Hindlimb muscle (tissue), 1 donor: ENCODE data around the gene TTLL7. TPM values are rescaled to one million over a fixed set of nuclear protein-coding genes. Genes with fewer than 3 reads are reported as not detected.

Experiments used
- DNase-seq: peaks from one replicate; pipeline ENCODE4 v3.0.0-alpha.2; 2013
- polyA plus RNA-seq: library from polyadenylated mRNA; unstranded; fragments of 120-200 nt; gene quantifications from one replicate; pipeline ENCODE4 v1.2.1, GENCODE V29; 2013; ENCODE audit not compliant: insufficient read length

TTLL7 gene, protein sequence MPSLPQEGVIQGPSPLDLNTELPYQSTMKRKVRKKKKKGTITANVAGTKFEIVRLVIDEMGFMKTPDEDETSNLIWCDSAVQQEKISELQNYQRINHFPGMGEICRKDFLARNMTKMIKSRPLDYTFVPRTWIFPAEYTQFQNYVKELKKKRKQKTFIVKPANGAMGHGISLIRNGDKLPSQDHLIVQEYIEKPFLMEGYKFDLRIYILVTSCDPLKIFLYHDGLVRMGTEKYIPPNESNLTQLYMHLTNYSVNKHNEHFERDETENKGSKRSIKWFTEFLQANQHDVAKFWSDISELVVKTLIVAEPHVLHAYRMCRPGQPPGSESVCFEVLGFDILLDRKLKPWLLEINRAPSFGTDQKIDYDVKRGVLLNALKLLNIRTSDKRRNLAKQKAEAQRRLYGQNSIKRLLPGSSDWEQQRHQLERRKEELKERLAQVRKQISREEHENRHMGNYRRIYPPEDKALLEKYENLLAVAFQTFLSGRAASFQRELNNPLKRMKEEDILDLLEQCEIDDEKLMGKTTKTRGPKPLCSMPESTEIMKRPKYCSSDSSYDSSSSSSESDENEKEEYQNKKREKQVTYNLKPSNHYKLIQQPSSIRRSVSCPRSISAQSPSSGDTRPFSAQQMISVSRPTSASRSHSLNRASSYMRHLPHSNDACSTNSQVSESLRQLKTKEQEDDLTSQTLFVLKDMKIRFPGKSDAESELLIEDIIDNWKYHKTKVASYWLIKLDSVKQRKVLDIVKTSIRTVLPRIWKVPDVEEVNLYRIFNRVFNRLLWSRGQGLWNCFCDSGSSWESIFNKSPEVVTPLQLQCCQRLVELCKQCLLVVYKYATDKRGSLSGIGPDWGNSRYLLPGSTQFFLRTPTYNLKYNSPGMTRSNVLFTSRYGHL
- 26.6 TPM for polyA plus RNA-seq

DNA sequence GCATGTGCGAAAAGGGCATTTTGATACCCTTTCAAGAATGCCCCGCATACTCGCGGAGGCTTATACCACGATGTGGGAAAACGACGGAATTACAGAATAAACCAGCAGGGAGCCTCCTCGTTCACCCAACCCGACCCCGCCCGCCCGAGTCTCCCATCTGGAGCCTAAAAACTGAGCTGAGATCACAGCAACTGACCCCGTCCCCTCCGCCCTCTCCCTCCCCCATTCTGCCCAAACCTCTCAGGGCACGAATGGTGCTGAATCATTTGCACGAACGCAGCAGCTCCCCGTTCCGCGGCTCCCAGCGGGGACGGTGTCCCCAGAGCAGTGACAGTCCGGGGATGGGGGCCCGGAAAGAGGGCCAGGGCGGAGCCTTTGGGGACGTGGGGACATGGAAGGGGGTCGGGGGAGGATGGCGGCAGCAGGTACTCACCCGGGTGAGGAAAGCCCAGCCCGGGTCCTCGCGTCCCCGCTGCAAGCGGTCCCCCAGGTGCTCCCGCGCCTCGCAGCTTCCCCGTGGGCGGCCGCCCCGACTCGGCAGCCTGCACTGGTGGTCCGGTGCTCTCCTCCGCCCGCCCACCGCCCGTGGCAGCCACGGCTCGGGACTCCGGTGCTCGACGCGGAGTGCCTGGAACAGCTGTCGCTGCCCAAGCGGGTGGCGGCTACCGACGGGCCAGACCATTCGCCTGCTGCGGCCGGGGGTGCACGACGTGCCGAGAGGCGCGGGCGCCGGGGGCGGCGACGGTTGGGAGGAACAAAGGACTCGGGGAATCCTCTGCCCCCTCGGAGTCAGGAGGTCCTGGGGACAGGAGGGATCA is at the start of gene TTLL7:
TTLL7 (minus strand) TSS at position 635 of the 818 bp plus-strand sequence. CDS start 46,921 bp downstream, outside the sequence.
- peak; percentile 80 for DNase-seq

DNA sequence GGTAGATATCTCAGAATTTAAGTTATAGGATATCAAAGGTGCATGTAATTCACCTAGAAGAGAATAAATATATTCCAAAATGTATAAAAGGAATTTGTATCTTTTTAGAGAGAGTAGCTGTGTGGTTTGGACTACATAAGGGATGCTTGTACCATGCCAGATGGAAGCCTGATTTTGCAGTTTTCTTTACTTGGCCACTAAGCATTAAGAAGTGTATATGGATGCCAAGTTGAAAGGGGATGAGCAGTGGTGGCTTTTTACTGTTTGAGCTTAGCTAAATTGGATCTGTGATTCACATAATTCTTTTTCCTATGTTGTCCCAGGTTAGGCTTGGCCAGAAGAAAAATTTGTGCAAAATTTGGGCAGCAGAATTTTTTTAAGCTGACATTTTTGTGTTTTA is 43.5 kb upstream of the TTLL7 start:
- no peak for DNase-seq

- no peak for DNase-seq
These were observed 39.1 kb upstream of the TTLL7 start for GRCh38 chr1:84037758-84038611.

DNA sequence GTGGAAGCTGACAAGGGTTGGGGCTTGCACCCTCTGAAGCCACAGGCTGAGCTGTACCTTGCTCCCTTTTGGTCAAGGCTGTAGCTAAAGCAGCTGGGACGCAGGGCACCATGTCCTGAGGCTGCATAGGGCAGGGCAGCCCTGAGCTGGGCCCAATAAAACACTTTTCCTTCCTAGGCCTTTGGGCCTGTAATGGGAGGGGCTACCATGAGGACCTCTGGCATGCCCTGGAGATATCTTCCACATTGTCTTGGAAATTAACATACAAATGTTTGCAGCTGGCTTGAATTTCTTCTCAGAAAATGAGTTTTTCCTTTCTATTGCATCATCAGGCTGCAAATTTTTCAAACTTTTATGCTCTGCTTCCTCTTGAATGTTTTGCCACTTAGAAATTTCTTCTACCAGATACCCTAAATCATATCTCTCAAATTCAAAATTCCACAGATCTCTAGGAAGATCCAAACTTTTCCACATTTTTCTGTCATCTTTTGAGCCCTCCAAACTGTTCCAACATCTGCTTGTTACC is 32.9 kb upstream of the TTLL7 start:
- no peak for DNase-seq

DNA sequence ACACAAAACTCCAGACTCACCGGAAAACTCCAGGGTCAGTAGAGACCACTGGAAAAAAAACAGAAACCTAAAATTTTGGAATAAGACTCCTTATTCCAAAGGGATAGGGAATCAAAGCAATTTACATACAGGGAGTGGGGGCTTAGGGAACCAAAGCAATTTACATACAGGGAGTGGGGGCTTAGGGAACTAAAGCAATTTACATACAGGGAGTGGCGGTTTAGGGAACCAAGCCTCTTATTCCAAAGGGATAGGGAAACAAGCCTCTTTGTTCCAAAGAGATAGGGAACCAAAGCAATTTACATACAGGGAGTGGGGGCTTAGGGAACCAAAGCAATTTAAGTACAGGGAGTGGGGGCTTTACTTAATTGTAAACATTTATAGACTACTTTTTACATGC is 28.4 kb upstream of the TTLL7 start:
- DNase-seq = no peak

GRCh38 chr1:84025966-84026365 is 27.0 kb upstream of the TTLL7 start:
- no peak for DNase-seq

GRCh38 chr1:84021822-84022221 is 22.9 kb upstream of the TTLL7 start:
- no peak for DNase-seq

DNA sequence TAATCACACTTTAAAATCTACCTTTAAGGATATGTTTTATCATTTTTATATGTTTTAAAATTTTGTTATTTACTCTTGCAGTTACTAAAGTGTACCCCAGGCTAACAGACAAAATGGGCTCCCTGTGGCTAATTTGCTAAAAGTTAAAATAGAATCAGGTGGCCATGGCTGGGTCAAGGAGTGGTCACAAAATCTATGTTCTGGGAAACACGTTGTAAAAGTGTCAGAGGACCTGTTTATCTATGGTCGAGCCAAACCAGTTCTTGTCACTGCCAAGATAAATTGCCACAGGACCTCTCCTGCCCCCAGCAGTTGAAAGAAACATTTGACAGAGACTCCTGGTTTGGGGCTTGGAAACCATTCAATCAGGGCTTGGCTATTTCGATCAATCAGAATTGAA is 21.2 kb upstream of the TTLL7 start:
- no peak for DNase-seq

- DNase-seq = no peak
These were observed 20.3 kb upstream of the TTLL7 start for GRCh38 chr1:84019217-84019616.

GRCh38 chr1:84013708-84014107 is 14.8 kb upstream of the TTLL7 start:
- no peak for DNase-seq

GRCh38 chr1:84012018-84012417 is 13.1 kb upstream of the TTLL7 start:
- DNase-seq = no peak

- DNase-seq = no peak
These were observed 11.2 kb upstream of the TTLL7 start for GRCh38 chr1:84010136-84010535.

DNA sequence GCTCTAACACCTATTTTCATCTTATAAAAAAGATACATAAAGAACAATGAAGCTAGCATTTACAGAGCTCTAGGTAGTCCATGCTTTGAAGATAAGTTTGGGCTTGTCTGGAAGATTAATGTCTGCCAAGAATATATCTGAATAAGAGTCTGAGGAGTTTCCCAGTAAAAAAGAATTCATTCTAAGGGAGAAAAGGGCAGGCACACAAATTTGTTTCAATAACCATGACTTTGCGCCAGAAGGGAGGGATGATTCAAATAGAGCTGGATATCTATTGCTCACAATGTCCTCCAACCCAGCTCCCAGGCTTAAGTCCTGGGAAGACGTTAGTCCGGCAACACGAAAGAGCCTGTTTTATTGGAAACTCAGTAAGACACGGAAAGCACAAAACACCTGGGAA is 9.7 kb upstream of the TTLL7 start:
- DNase-seq = no peak

DNA sequence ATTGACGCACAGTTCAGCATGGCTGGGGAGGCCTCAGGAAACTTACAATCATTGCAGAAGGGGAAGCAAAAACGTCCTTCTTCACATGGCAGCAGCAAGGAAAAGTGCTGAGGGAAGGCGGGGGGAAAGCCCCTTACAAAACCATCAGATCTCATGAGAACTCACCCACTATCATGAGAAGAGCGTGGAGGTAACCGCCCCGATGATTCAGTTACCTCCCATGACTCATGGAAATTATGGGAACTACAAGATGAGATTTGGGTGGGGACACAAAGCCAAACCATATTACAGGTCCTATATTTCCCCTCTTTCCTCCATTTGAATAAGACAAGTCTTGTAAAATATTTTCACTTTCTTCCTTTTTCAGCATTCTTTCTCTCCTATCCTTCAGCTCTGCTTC is 7.7 kb upstream of the TTLL7 start:
- no peak for DNase-seq

- DNase-seq = no peak
These were observed 2.6 kb upstream of the TTLL7 start for GRCh38 chr1:84001501-84001900.

DNA sequence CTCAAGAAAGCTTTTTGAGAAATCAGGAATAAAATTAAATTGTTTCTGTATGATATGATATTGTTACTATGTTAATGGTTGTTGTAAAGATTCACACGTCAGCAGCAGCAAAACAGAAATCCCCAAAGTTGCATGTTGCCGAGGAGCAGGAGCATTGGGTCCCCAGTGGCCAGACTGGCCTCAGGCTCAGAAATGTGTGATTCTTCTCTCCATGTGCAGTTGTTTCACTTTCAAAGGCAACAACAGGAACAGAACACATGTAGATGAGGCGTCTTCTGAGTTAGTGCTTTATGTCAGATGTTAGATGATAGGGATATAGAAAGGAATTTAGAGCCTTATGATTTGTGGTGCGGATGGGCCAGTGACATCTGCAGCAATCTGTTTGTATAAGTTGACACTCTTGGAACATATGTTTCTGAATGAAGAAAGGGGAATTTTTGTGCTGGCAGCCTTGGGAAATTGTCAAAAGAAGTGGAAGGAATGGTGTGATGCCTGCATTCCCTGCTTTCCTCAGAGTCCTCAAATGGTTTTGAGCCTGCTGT is 2.1 kb upstream of the TTLL7 start:
- DNase-seq = no peak

- DNase-seq = no peak
These were observed 1.4 kb upstream of the TTLL7 start for GRCh38 chr1:84000196-84000885.

- no peak for DNase-seq
These were observed 436 bp upstream of the TTLL7 start for GRCh38 chr1:83999316-83999819.

DNA sequence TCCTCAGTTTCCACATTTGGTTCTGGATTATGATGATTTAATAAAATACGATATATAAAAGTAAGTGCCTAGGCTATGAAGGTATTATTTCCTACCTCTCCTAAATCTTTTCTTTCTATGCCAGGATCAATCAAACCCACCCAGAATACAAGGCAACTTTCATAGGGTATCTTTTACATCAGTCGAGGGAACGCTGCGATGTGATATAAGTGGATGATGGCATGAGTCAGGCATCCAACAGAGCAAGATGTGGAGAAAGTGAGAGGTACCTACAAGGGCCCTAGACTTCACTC is 781 bp downstream of the TTLL7 start:
- no peak for DNase-seq

DNA sequence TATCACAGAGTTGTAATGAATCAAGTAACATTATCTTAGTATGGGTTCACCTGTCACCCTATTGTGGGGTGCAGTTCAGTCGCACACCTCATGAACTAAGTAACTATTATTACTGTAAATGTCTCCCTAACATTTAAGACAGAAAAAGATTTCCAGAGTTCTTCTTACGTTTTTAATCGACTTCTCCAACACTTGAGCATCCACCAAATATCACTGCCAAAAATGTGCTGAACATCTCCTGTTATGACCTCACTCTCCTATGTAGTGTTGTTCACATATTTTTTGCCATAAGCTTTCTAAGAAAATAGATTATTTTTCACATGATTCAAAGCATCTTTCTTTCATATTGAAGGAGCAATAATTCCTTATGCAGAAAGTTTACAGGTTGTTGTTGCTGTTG is 1.3 kb downstream of the TTLL7 start:
- peak; percentile 17 for DNase-seq

GRCh38 chr1:83996621-83997020 is 2.3 kb downstream of the TTLL7 start:
- no peak for DNase-seq
